Measurements from ENCODE around the gene CKAP2L. TPM values are rescaled to one million over a fixed set of nuclear protein-coding genes. Genes with fewer than 3 reads are reported as not detected.

Gene CKAP2L
- total RNA-seq, 3 donors from 2014 or later: 0.96 TPM; not detected in 2

GRCh38 chr2:112758711-112759110, 5.7 kb downstream of the CKAP2L start:
- intact Hi-C loops (cut with DNase I; ENCODE audit: low total_unique reads): no loop called here
- TF ChIP-seq CTCF (IDR thresholded peaks at IDR 0.05): no peak
- TF ChIP-seq POLR2AphosphoS5 (IDR thresholded peaks at IDR 0.05): no peak
- no peak for TF ChIP-seq POLR2A (IDR thresholded peaks at IDR 0.05)

GRCh38 chr2:112757265-112757664, 7.1 kb downstream of the CKAP2L start:
- Histone ChIP-seq H3K27ac (no peak overlapping the region), H3K4me1 (no peaks in the 10 kb centered on the region), H3K27me3 (no peaks in the 10 kb centered on the region), H3K4me3 (no peak overlapping the region), H3K9me3 (no peaks in the 10 kb centered on the region), H3K36me3 (no peaks in the 10 kb centered on the region)
- DNase-seq (ENCODE audit: low spot score in 2 of 2): no peak
- intact Hi-C loops (cut with DNase I; ENCODE audit: low total_unique reads): no loop called here
- no peak for TF ChIP-seq POLR2AphosphoS5 (IDR thresholded peaks at IDR 0.05)
- TF ChIP-seq CTCF (IDR thresholded peaks at IDR 0.05): no peak
- TF ChIP-seq POLR2A (IDR thresholded peaks at IDR 0.05): no peak

More at GRCh38 chr2:112758711-112759110, 5.7 kb downstream of the CKAP2L start:
- Histone ChIP-seq H3K4me3 (no peak overlapping the region), H3K4me1 (no peaks in the 10 kb centered on the region), H3K36me3 (no peaks in the 10 kb centered on the region), H3K27me3 (no peaks in the 10 kb centered on the region), H3K27ac (no peak overlapping the region), H3K9me3 (no peaks in the 10 kb centered on the region)
- no peak for DNase-seq (ENCODE audit: low spot score in 2 of 2)

- no peak for DNase-seq (ENCODE audit: low spot score in 2 of 2)
- no peak overlapping the region for H3K4me3 ChIP-seq
- H3K9me3 ChIP-seq: no peaks in the 10 kb centered on the region
- H3K4me1 ChIP-seq: no peaks in the 10 kb centered on the region
- H3K27me3 ChIP-seq: no peaks in the 10 kb centered on the region
- TF ChIP-seq POLR2A (IDR thresholded peaks at IDR 0.05) (no peak), POLR2AphosphoS5 (IDR thresholded peaks at IDR 0.05) (no peak), CTCF (IDR thresholded peaks at IDR 0.05) (no peak)
- no peaks in the 10 kb centered on the region for H3K36me3 ChIP-seq
- intact Hi-C loops (cut with DNase I; ENCODE audit: low total_unique reads): no loop called here
- no peak overlapping the region for H3K27ac ChIP-seq
Observed at GRCh38 chr2:112756207-112756606, 8.2 kb downstream of the CKAP2L start.

- no peaks in the 10 kb centered on the region for H3K4me1 ChIP-seq
- intact Hi-C loops (cut with DNase I; ENCODE audit: low total_unique reads): no loop called here
- TF ChIP-seq CTCF (IDR thresholded peaks at IDR 0.05): no peak
- no peak for TF ChIP-seq POLR2AphosphoS5 (IDR thresholded peaks at IDR 0.05)
- TF ChIP-seq POLR2A (IDR thresholded peaks at IDR 0.05): no peak
- H3K4me3 ChIP-seq: no peak overlapping the region
- no peaks in the 10 kb centered on the region for H3K27me3 ChIP-seq
- no peak for DNase-seq (ENCODE audit: low spot score in 2 of 2)
- H3K36me3 ChIP-seq: no peaks in the 10 kb centered on the region
- H3K9me3 ChIP-seq: no peaks in the 10 kb centered on the region
- H3K27ac ChIP-seq: no peak overlapping the region
Observed at GRCh38 chr2:112755444-112755843, 9.0 kb downstream of the CKAP2L start.

GRCh38 chr2:112754564-112754963, 9.8 kb downstream of the CKAP2L start:
- intact Hi-C loops (cut with DNase I; ENCODE audit: low total_unique reads): no loop called here
- Histone ChIP-seq H3K4me3 (no peak overlapping the region), H3K27me3 (no peaks in the 10 kb centered on the region), H3K9me3 (no peaks in the 10 kb centered on the region), H3K27ac (no peak overlapping the region), H3K4me1 (no peaks in the 10 kb centered on the region), H3K36me3 (no peaks in the 10 kb centered on the region)
- TF ChIP-seq CTCF (IDR thresholded peaks at IDR 0.05): no peak
- TF ChIP-seq POLR2A (IDR thresholded peaks at IDR 0.05): no peak
- TF ChIP-seq POLR2AphosphoS5 (IDR thresholded peaks at IDR 0.05): no peak
- no peak for DNase-seq (ENCODE audit: low spot score in 2 of 2)

Measured in breast epithelium (tissue), 4 donors.